Astrocyte (in vitro differentiated cells and primary cell): Measurements from ENCODE around the gene IFI16. TPM values are rescaled to one million over a fixed set of nuclear protein-coding genes. Genes with fewer than 3 reads are reported as not detected.

Source experiments
- DNase-seq: peaks from one replicate; pipeline ENCODE4 v3.0.0-alpha.2; 2010; ENCODE audit warnings: low read depth
- FAIRE-seq: peaks from 2 replicates; lab custom pipeline; 2011; peaks lifted over from hg19 to GRCh38; lab: Jason Lieb, UNC
- H2AFZ ChIP-seq: 2 replicates; pipeline ENCODE4 v1.6.0; 2012; ENCODE audit warnings: low read depth, low read length, inconsistent platforms
- H3K27ac ChIP-seq: 2 replicates; pipeline ENCODE4 v1.5.1; 2011; ENCODE audit warnings: low read depth, low read length, inconsistent platforms
- H3K27me3 ChIP-seq: 2 replicates; pipeline ENCODE4 v1.6.0; 2011; ENCODE audit warnings: low read length, inconsistent platforms; ENCODE audit not compliant: insufficient read depth
- H3K36me3 ChIP-seq: 2 replicates; pipeline ENCODE4 v1.5.1; 2011; ENCODE audit warnings: low read length, inconsistent platforms; ENCODE audit not compliant: insufficient read depth
- H3K4me1 ChIP-seq: 2 replicates; pipeline ENCODE4 v1.5.1; 2011; ENCODE audit warnings: low read length, inconsistent platforms; ENCODE audit not compliant: insufficient read depth
- H3K4me2 ChIP-seq: 2 replicates; pipeline ENCODE4 v1.6.0; 2012; ENCODE audit warnings: low read length, inconsistent platforms
- H3K4me3 ChIP-seq: 2 replicates; pipeline ENCODE4 v1.5.1; 2011; ENCODE audit warnings: low read depth, mild to moderate bottlenecking, low read length, inconsistent platforms; ENCODE audit not compliant: insufficient read depth
- H3K79me2 ChIP-seq: 2 replicates; pipeline ENCODE4 v1.6.0; 2012; ENCODE audit warnings: mild to moderate bottlenecking, low read length, inconsistent platforms; ENCODE audit not compliant: insufficient read depth
- H3K9ac ChIP-seq: 2 replicates; pipeline ENCODE4 v1.6.0; 2012; ENCODE audit warnings: mild to moderate bottlenecking, low read length, inconsistent platforms
- H3K9me3 ChIP-seq: 2 replicates; pipeline ENCODE4 v1.5.1; 2012; ENCODE audit warnings: low read depth, mild to moderate bottlenecking, low read length, inconsistent platforms; ENCODE audit not compliant: insufficient read depth
- H4K20me1 ChIP-seq: 2 replicates; pipeline ENCODE4 v1.6.0; 2012; ENCODE audit warnings: low read length, inconsistent platforms; ENCODE audit not compliant: insufficient read depth
- H3K27ac Mint-ChIP-seq: one replicate; pipeline ENCODE4 v1.8.0; 2021; ENCODE audit warnings: mild to moderate bottlenecking, mixed read lengths; ENCODE audit not compliant: unreplicated experiment
- H3K27me3 Mint-ChIP-seq: one replicate; pipeline ENCODE4 v1.8.0; 2021; ENCODE audit warnings: low read depth, mixed read lengths; ENCODE audit not compliant: unreplicated experiment
- H3K36me3 Mint-ChIP-seq: one replicate; pipeline ENCODE4 v1.8.0; 2021; ENCODE audit warnings: low read depth, mixed read lengths; ENCODE audit not compliant: unreplicated experiment
- H3K4me1 Mint-ChIP-seq: one replicate; pipeline ENCODE4 v1.8.0; 2021; ENCODE audit warnings: low read depth, mixed read lengths; ENCODE audit not compliant: unreplicated experiment
- H3K4me3 Mint-ChIP-seq: one replicate; pipeline ENCODE4 v1.8.0; 2021; ENCODE audit warnings: mild to moderate bottlenecking, moderate library complexity, mixed read lengths; ENCODE audit not compliant: unreplicated experiment
- H3K9me3 Mint-ChIP-seq: one replicate; pipeline ENCODE4 v1.8.0; 2021; ENCODE audit warnings: mild to moderate bottlenecking, mixed read lengths; ENCODE audit not compliant: unreplicated experiment
- EZH2 ChIP-seq: IDR thresholded peaks from 2 replicates; pipeline ENCODE4 v1.6.1; 2012; ENCODE audit warnings: mild to moderate bottlenecking, low read length, inconsistent platforms; ENCODE audit not compliant: insufficient read depth
- total RNA-seq: library from RNA; stranded (reverse); gene quantifications from 2 replicates; pipeline ENCODE4 v1.2.1, GENCODE V29; 2021
- TF ChIP-seq, protein P1 (sequence below): IDR thresholded peaks from 2 replicates; pipeline ENCODE4 v1.5.1; 2011; ENCODE audit warnings: low read depth, mild to moderate bottlenecking, inconsistent platforms, low read length, moderate library complexity; ENCODE audit not compliant: insufficient read depth

Gene IFI16
- total RNA-seq, 1 donor from 2014 or later, result 109 TPM

DNA sequence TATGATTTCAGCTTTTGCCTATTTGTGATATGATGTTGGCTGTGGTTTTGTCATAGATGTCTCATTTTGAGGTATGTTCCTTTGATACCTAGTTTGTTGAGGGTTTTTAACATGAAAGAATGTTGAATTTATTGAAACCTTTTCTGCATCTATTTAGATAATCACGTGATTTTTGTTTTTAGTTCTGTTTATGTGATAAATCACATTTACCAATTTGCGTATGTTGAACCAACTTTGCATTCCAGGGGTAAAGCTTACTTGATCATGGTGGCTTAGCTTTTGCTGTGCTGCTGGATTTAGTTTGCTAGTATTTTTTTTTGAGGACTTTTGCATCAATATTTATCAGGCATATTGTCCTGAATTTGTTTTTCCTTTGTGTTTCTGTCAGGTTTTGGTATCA lies 26.5 kb upstream of the IFI16 start:
- DNase-seq (no peak), FAIRE-seq (no peak)
- Mint-ChIP-seq H3K4me1 (no peaks in the 10 kb centered on the region), H3K27ac (no peak overlapping the region), H3K36me3 (peaks cover 2% of the 10 kb centered on the region), H3K9me3 (peaks cover 3% of the 10 kb centered on the region), H3K27me3 (no peaks in the 10 kb centered on the region), H3K4me3 (no peak overlapping the region)
- Histone ChIP-seq H3K9ac (no peak overlapping the region), H3K9me3 (no peaks in the 10 kb centered on the region), H4K20me1 (no peaks in the 10 kb centered on the region), H3K27ac (no peak overlapping the region), H3K4me3 (no peak overlapping the region), H3K36me3 (no peaks in the 10 kb centered on the region), H3K4me2 (no peak overlapping the region), H2AFZ (no peak overlapping the region), H3K27me3 (no peaks in the 10 kb centered on the region), H3K4me1 (no peaks in the 10 kb centered on the region), H3K79me2 (no peaks in the 10 kb centered on the region)
- TF ChIP-seq, protein P1, sequence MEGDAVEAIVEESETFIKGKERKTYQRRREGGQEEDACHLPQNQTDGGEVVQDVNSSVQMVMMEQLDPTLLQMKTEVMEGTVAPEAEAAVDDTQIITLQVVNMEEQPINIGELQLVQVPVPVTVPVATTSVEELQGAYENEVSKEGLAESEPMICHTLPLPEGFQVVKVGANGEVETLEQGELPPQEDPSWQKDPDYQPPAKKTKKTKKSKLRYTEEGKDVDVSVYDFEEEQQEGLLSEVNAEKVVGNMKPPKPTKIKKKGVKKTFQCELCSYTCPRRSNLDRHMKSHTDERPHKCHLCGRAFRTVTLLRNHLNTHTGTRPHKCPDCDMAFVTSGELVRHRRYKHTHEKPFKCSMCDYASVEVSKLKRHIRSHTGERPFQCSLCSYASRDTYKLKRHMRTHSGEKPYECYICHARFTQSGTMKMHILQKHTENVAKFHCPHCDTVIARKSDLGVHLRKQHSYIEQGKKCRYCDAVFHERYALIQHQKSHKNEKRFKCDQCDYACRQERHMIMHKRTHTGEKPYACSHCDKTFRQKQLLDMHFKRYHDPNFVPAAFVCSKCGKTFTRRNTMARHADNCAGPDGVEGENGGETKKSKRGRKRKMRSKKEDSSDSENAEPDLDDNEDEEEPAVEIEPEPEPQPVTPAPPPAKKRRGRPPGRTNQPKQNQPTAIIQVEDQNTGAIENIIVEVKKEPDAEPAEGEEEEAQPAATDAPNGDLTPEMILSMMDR, result no peak

DNA sequence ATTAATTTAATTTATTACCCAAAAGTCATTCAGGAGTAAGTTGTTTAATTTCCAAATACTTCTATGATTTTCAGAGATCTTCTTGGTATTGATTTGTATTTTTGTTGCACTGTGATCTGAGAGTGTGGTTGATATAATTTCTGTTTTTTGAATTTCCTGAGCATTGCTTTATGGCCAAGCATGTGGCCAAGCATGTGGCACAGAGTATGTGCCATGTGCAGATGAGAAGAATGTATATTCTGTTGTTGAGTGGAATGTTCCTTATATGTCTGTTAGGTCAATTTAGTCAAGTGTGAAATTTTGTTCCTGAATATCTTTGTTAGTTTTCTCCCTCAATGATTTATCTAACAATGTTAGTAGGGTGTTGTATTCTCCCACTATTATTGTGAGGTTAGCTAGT lies 25.3 kb upstream of the IFI16 start:
- Histone ChIP-seq H3K27ac (no peak overlapping the region), H2AFZ (no peak overlapping the region), H3K36me3 (no peaks in the 10 kb centered on the region), H3K27me3 (no peaks in the 10 kb centered on the region), H3K79me2 (no peaks in the 10 kb centered on the region), H3K4me1 (no peaks in the 10 kb centered on the region), H3K9me3 (no peaks in the 10 kb centered on the region), H4K20me1 (no peaks in the 10 kb centered on the region), H3K9ac (no peak overlapping the region), H3K4me2 (no peak overlapping the region), H3K4me3 (no peak overlapping the region)
- Mint-ChIP-seq H3K4me1 (no peaks in the 10 kb centered on the region), H3K9me3 (peaks cover 3% of the 10 kb centered on the region), H3K4me3 (no peak overlapping the region), H3K36me3 (peaks cover 2% of the 10 kb centered on the region), H3K27me3 (no peaks in the 10 kb centered on the region), H3K27ac (no peak overlapping the region)
- DNase-seq, result no peak
- TF ChIP-seq EZH2, result no peak
- TF ChIP-seq, protein P1, result no peak
- FAIRE-seq, result no peak

DNA sequence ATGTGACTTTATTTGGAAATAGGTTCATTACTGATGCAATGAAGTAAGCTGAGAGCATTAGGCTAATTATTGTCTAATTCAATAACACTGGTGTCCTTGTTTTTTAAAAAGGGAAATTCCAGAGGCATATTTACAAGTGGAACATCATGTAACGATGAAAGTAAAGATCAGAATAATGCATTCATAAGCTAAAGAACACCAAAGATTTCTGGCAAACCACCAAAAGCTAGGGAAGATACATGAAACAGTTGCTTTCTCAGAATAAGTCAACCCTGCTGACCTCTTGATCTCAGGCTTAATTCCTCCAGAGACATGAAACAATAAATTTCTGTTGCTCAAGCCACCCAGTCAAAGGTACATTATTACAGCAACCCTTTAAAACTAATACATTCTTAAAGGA lies 20.3 kb upstream of the IFI16 start:
- no peaks in the 10 kb centered on the region for H3K36me3 Mint-ChIP-seq
- no peak overlapping the region for H3K27ac Mint-ChIP-seq

More for the DNA sequence above, 20.3 kb upstream of the IFI16 start:
- H3K36me3 ChIP-seq, result no peaks in the 10 kb centered on the region
- no peaks in the 10 kb centered on the region for H3K79me2 ChIP-seq
- H3K27ac ChIP-seq, result no peak overlapping the region
- no peak overlapping the region for H3K4me3 ChIP-seq
- H3K4me2 ChIP-seq, result no peak overlapping the region
- DNase-seq (no peak), FAIRE-seq (no peak)
- no peak overlapping the region for H3K4me3 Mint-ChIP-seq
- no peaks in the 10 kb centered on the region for H3K27me3 Mint-ChIP-seq
- no peak overlapping the region for H2AFZ ChIP-seq
- H3K9ac ChIP-seq, result no peak overlapping the region
- no peaks in the 10 kb centered on the region for H3K9me3 ChIP-seq
- TF ChIP-seq, protein P1, result no peak
- no peak for TF ChIP-seq EZH2
- H3K4me1 Mint-ChIP-seq, result no peaks in the 10 kb centered on the region
- no peaks in the 10 kb centered on the region for H4K20me1 ChIP-seq
- H3K4me1 ChIP-seq, result no peaks in the 10 kb centered on the region
- no peaks in the 10 kb centered on the region for H3K27me3 ChIP-seq
- H3K9me3 Mint-ChIP-seq, result no peaks in the 10 kb centered on the region
